GM12878 (cell line): ENCODE results near the gene IFI30. TPM values are rescaled to one million over a fixed set of nuclear protein-coding genes. Genes with fewer than 3 reads are reported as not detected.

ENCODE experiments used
- ATF3 ChIP-seq: IDR thresholded peaks from 2 replicates; pipeline ENCODE4 v1.6.1; 2011; ENCODE audit warnings: low read depth, mild to moderate bottlenecking, low read length, moderate library complexity, borderline replicate concordance; ENCODE audit errors: extremely low read depth
- BCLAF1 ChIP-seq: fragments of 450-650 bp; IDR thresholded peaks from 2 replicates; pipeline ENCODE4 v1.6.1; 2017; ENCODE audit warnings: antibody characterized with exemption, mild to moderate bottlenecking, moderate library complexity
- BMI1 ChIP-seq: fragments of 450-650 bp; IDR thresholded peaks from 2 replicates; pipeline ENCODE4 v1.6.1; 2016; ENCODE audit warnings: mild to moderate bottlenecking, moderate library complexity, borderline replicate concordance
- CHD2 ChIP-seq: IDR thresholded peaks from 2 replicates; pipeline ENCODE4 v1.6.1; 2011; ENCODE audit warnings: low read depth, low read length, improper control_type of control experiment, borderline replicate concordance
- CHD4 ChIP-seq: fragments of 200-600 bp; sonication (generic); IDR thresholded peaks from 2 replicates; pipeline ENCODE4 v1.6.1; 2016; ENCODE audit warnings: mild to moderate bottlenecking
- CREM ChIP-seq: IDR thresholded peaks from 2 replicates; pipeline ENCODE4 v1.6.1; 2014; ENCODE audit warnings: antibody characterized with exemption, low read depth
- HDAC6 ChIP-seq: fragments of 200-600 bp; sonication (generic); IDR thresholded peaks from one replicate; pipeline ENCODE4 v1.8.0; 2017; ENCODE audit warnings: antibody characterized with exemption; ENCODE audit not compliant: unreplicated experiment
- HSF1 ChIP-seq: fragments of 150-350 bp; IDR thresholded peaks from 2 replicates; pipeline ENCODE4 v1.6.1; 2014; ENCODE audit warnings: mild to moderate bottlenecking, low read depth, low read length
- IKZF1 ChIP-seq: fragments of 450-650 bp; conservative IDR thresholded peaks from 2 replicates; pipeline ENCODE4 v1.6.1; 2017; ENCODE audit warnings: antibody characterized with exemption, mild to moderate bottlenecking
- IRF3 ChIP-seq: fragments of 450-650 bp; IDR thresholded peaks from 2 replicates; pipeline ENCODE4 v1.6.1; 2014; ENCODE audit warnings: mild to moderate bottlenecking
- IRF4 ChIP-seq: IDR thresholded peaks from 2 replicates; pipeline ENCODE4 v1.6.1; 2011; ENCODE audit warnings: low read depth, low read length
- JUND ChIP-seq: IDR thresholded peaks from 2 replicates; pipeline ENCODE4 v1.6.1; 2012; ENCODE audit warnings: low read depth, mild to moderate bottlenecking, low read length, improper control_type of control experiment, moderate library complexity
- LARP7 ChIP-seq: fragments of 450-650 bp; IDR thresholded peaks from 2 replicates; pipeline ENCODE4 v1.6.1; 2017; ENCODE audit warnings: mild to moderate bottlenecking
- MAX ChIP-seq: IDR thresholded peaks from 2 replicates; pipeline ENCODE4 v1.6.1; 2012; ENCODE audit warnings: low read depth, low read length, improper control_type of control experiment
- MEF2B ChIP-seq: fragments of 450-650 bp; IDR thresholded peaks from 2 replicates; pipeline ENCODE4 v1.6.1; 2018; ENCODE audit warnings: mild to moderate bottlenecking, moderate library complexity; ENCODE audit not compliant: partially characterized antibody, poor library complexity, severe bottlenecking
- MXI1 ChIP-seq: fragments of 150-350 bp; IDR thresholded peaks from 2 replicates; pipeline ENCODE4 v1.6.1; 2011; ENCODE audit warnings: low read depth, mild to moderate bottlenecking, inconsistent platforms, low read length, improper control_type of control experiment
- MYC ChIP-seq: IDR thresholded peaks from 2 replicates; pipeline ENCODE4 v1.6.1; 2011; ENCODE audit warnings: mild to moderate bottlenecking, low read length, moderate library complexity, inconsistent platforms; ENCODE audit not compliant: insufficient read depth, insufficient replicate concordance, insufficient read length, severe bottlenecking
- NFXL1 ChIP-seq: fragments of 450-650 bp; IDR thresholded peaks from 2 replicates; pipeline ENCODE4 v1.6.1; 2017; ENCODE audit warnings: antibody characterized with exemption, mild to moderate bottlenecking, borderline replicate concordance
- NFYB ChIP-seq: IDR thresholded peaks from 2 replicates; pipeline ENCODE4 v1.6.1; 2011; ENCODE audit warnings: low read depth, mild to moderate bottlenecking, low read length, improper control_type of control experiment, moderate library complexity; ENCODE audit not compliant: insufficient read depth
- NR2C2 ChIP-seq: IDR thresholded peaks from 2 replicates; pipeline ENCODE4 v1.6.1; 2011; ENCODE audit warnings: borderline replicate concordance, low read depth; ENCODE audit not compliant: control insufficient read depth, insufficient read length
- NRF1 ChIP-seq: conservative IDR thresholded peaks from 2 replicates; pipeline ENCODE4 v1.6.1; 2011; ENCODE audit warnings: mild to moderate bottlenecking, low read depth, low read length, improper control_type of control experiment
- RAD21 ChIP-seq: IDR thresholded peaks from 2 replicates; pipeline ENCODE4 v1.6.1; 2011; ENCODE audit warnings: mild to moderate bottlenecking, low read depth, low read length, moderate library complexity; ENCODE audit not compliant: insufficient read depth
- SUZ12 ChIP-seq: fragments of 200-600 bp; sonication (generic); IDR thresholded peaks from one replicate; pipeline ENCODE4 v1.6.1; 2018; ENCODE audit warnings: antibody characterized with exemption, mild to moderate bottlenecking; ENCODE audit not compliant: unreplicated experiment
- TARDBP ChIP-seq: IDR thresholded peaks from 2 replicates; pipeline ENCODE4 v1.6.1; 2016; ENCODE audit warnings: borderline replicate concordance
- TBL1XR1 ChIP-seq: IDR thresholded peaks from 2 replicates; pipeline ENCODE4 v1.6.1; 2012; ENCODE audit warnings: low read depth, low read length, improper control_type of control experiment
- YY1 ChIP-seq: IDR thresholded peaks from 2 replicates; pipeline ENCODE4 v1.6.1; 2011; ENCODE audit warnings: low read depth, mild to moderate bottlenecking, low read length
- polyA plus RNA-seq, 11 experiments: library from polyadenylated mRNA; depleted of rRNA in 4 of 11; unstranded in 6 of 11; stranded (reverse) in 5 of 11; fragments of >200 nt; fragmentation: Nextera tagmentation in 4 of 11; fragmentation: Illumina TruSeq in 1 of 11; extraction: Ambion mirVana in 4 of 11; extraction: Trizol in 1 of 11; gene quantifications; 1 replicate in 1 of 11; 2 replicates in 10 of 11; pipeline versions ENCODE4 v1.2.1 to v1.2.3, GENCODE V29; 2011 to 2016; ENCODE audit warnings: inconsistent platforms in 2 of 11, missing spikeins in 2 of 11, low read depth in 1 of 11
- total RNA-seq, 4 experiments: library from RNA; depleted of rRNA in 3 of 4; stranded (reverse); fragments of >200 nt in 3 of 4; fragmentation: Illumina TruSeq in 1 of 4; extraction: Trizol in 1 of 4; gene quantifications; 2 replicates each; pipeline versions ENCODE4 v1.2.1 to v1.2.3, GENCODE V29; 2013 to 2021

Gene IFI30
- total and polyA plus RNA-seq, 10 of the 15 experiments (the other 5 are each of a cell fraction or from before 2014, with no cell fraction given), result 221 to 1,112 (median 451) TPM

GRCh38 chr19:18203863-18204393 lies 30.3 kb downstream of the IFI30 start, which contains the start of gene RAB3A (continued):
- no peak for TF ChIP-seq BCLAF1
- no peak for TF ChIP-seq YY1
- no peak for TF ChIP-seq CHD4
- no peak for TF ChIP-seq HSF1
- TF ChIP-seq TBL1XR1, result no peak
- no peak for TF ChIP-seq HDAC6
- no peak for TF ChIP-seq SUZ12
- TF ChIP-seq IRF3, result peak; percentile 99
- TF ChIP-seq IRF4, result no peak
- TF ChIP-seq IKZF1, result no peak; the same call in 1 of the 2 replicates
- no peak for TF ChIP-seq NFXL1
- TF ChIP-seq MYC, result no peak
- peak; percentile 96 for TF ChIP-seq CHD2
- no peak for TF ChIP-seq TARDBP
- TF ChIP-seq JUND, result no peak
- TF ChIP-seq NRF1, result peak; percentile 42
- no peak for TF ChIP-seq NR2C2
- no peak for TF ChIP-seq MEF2B
- TF ChIP-seq ATF3, result no peak
- no peak for TF ChIP-seq BMI1
- TF ChIP-seq MXI1, result peak; percentile 44; the same call in 1 of the 2 replicates
- TF ChIP-seq LARP7, result no peak
- TF ChIP-seq NFYB, result peak; percentile 99
- TF ChIP-seq CREM, result peak; percentile 63
- no peak for TF ChIP-seq MAX
- no peak for TF ChIP-seq RAD21
